ENCODE results near the gene MCCC2. TPM values are rescaled to one million over a fixed set of nuclear protein-coding genes. Genes with fewer than 3 reads are reported as not detected.

The MCCC2 gene
- polyA plus RNA-seq, 1 donor (not counting 4 experiments of a cell fraction or from before 2014, with no cell fraction given) = 52.5 TPM

DNA sequence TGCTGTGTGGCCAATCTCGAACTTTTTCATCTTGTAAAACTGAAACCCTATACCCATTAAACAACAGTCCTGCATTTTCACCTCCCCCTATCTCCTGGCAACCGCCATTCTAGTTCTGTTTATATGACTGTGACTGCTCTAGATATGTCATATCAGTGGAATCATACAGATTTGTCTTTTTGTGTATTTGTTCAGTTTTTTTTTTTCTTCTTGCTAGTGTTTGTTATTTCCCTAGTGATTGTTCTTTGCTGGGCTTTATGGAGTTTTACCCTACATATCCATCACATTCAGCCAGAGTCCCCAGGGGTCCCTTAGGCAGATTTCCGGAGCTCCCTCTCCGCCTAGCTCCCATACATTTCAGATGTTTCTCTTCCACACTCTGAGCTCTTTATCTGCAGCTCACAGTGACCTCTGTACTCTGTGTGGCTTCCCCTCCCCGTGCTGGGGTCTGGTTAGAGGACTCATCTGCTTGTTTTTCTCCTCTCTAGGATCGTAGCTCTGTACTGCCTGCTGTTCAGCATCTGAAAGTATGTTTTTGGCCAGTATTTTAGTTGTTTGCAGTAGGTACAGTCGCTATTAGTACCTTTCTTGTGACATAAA is 106.8 kb downstream of the MCCC2 start:
- Histone ChIP-seq H3K9me1 (ENCODE audit: control insufficient read depth, extremely low read depth, insufficient read depth, low read length) (no peaks in the 10 kb centered on the region), H3K36me3 (ENCODE audit: control insufficient read depth in 2 of 2, extremely low read depth in 1 of 2, insufficient read depth in 2 of 2, low read length in 2 of 2) (no peaks in the 10 kb centered on the region), H4K20me1 (ENCODE audit: control insufficient read depth, extremely low read depth, insufficient read depth, low read length) (no peaks in the 10 kb centered on the region), H3K4me1 (ENCODE audit: control insufficient read depth, extremely low read depth, insufficient read depth, low read length) (no peaks in the 10 kb centered on the region), H2AFZ (ENCODE audit: control insufficient read depth, low read length) (no peak overlapping the region), H3K9ac (ENCODE audit: control insufficient read depth, extremely low read depth, insufficient read depth, low read length) (no peak overlapping the region), H3K27me3 (ENCODE audit: control insufficient read depth, extremely low read depth, insufficient read depth, low read length) (peaks cover 19% of the 10 kb centered on the region), H3K27ac (ENCODE audit: control insufficient read depth, insufficient read depth, low read length) (no peak overlapping the region), H3K4me3 (ENCODE audit: control insufficient read depth in 2 of 3, extremely low read depth in 1 of 3, insufficient read depth in 2 of 3, low read depth in 1 of 3, low read length in 3 of 3) (no peak overlapping the region), H3K9me3 (ENCODE audit: control insufficient read depth, low read depth, low read length) (no peaks in the 10 kb centered on the region), H3K4me2 (ENCODE audit: control insufficient read depth, extremely low read depth, insufficient read depth, low read depth, low read length) (no peak overlapping the region), H3K79me2 (ENCODE audit: control insufficient read depth, insufficient read depth, low read length) (no peaks in the 10 kb centered on the region)
- dilution Hi-C loops (cut with MboI; ENCODE audit: extremely low pct_ligation_motif_present, low sequenced_read_pairs) = no loop called here
- FAIRE-seq = no peak
- TF ChIP-seq CTCF (optimal IDR thresholded peaks at IDR 0.05 in 1 of 3, IDR thresholded peaks at IDR 0.05 in 1 of 3, conservative IDR thresholded peaks at IDR 0.05 in 1 of 3; ENCODE audit: extremely low read depth in 1 of 3, insufficient read depth in 2 of 3, low read length in 3 of 3) = no peak
- no peak for TF ChIP-seq EZH2 (IDR thresholded peaks at IDR 0.05; ENCODE audit: low read length)
- DNase-seq (ENCODE audit: low read depth, low spot score) = no peak

GRCh38 chr5:71695071-71695470 is 107.9 kb downstream of the MCCC2 start:
- Histone ChIP-seq H3K27me3 (ENCODE audit: control insufficient read depth, extremely low read depth, insufficient read depth, low read length) (peaks cover 19% of the 10 kb centered on the region), H3K27ac (ENCODE audit: control insufficient read depth, insufficient read depth, low read length) (no peak overlapping the region), H3K9me3 (ENCODE audit: control insufficient read depth, low read depth, low read length) (no peaks in the 10 kb centered on the region), H3K4me1 (ENCODE audit: control insufficient read depth, extremely low read depth, insufficient read depth, low read length) (no peaks in the 10 kb centered on the region), H3K79me2 (ENCODE audit: control insufficient read depth, insufficient read depth, low read length) (no peaks in the 10 kb centered on the region), H2AFZ (ENCODE audit: control insufficient read depth, low read length) (no peak overlapping the region), H3K4me2 (ENCODE audit: control insufficient read depth, extremely low read depth, insufficient read depth, low read depth, low read length) (no peak overlapping the region), H3K9me1 (ENCODE audit: control insufficient read depth, extremely low read depth, insufficient read depth, low read length) (no peaks in the 10 kb centered on the region), H3K9ac (ENCODE audit: control insufficient read depth, extremely low read depth, insufficient read depth, low read length) (no peak overlapping the region), H3K36me3 (ENCODE audit: control insufficient read depth in 2 of 2, extremely low read depth in 1 of 2, insufficient read depth in 2 of 2, low read length in 2 of 2) (no peaks in the 10 kb centered on the region), H4K20me1 (ENCODE audit: control insufficient read depth, extremely low read depth, insufficient read depth, low read length) (no peaks in the 10 kb centered on the region), H3K4me3 (ENCODE audit: control insufficient read depth in 2 of 3, extremely low read depth in 1 of 3, insufficient read depth in 2 of 3, low read depth in 1 of 3, low read length in 3 of 3) (no peak overlapping the region)
- dilution Hi-C loops (cut with MboI; ENCODE audit: extremely low pct_ligation_motif_present, low sequenced_read_pairs) = no loop called here
- DNase-seq (ENCODE audit: low read depth, low spot score) (no peak), FAIRE-seq (no peak)
- TF ChIP-seq EZH2 (IDR thresholded peaks at IDR 0.05; ENCODE audit: low read length) (no peak), CTCF (optimal IDR thresholded peaks at IDR 0.05 in 1 of 3, IDR thresholded peaks at IDR 0.05 in 1 of 3, conservative IDR thresholded peaks at IDR 0.05 in 1 of 3; ENCODE audit: extremely low read depth in 1 of 3, insufficient read depth in 2 of 3, low read length in 3 of 3) (no peak)
